ENCODE results near the gene CTSZ.
A peak's percentile ranks its signal among the peaks of the same experiment; 100 is the strongest.
"Not testable (repeated sequence)": the region's sequence is repeated elsewhere in the genome, so short reads cannot be mapped to it uniquely, and the experiment has no call there.

Gene CTSZ

GRCh38 chr20:59015812-59016711, 9.0 kb upstream of the CTSZ start:
- no peak overlapping the region for H3K4me3 ChIP-seq (ENCODE audit: low read length)
- DNase-seq (ENCODE audit: low read depth, low spot score), result no peak

DNA sequence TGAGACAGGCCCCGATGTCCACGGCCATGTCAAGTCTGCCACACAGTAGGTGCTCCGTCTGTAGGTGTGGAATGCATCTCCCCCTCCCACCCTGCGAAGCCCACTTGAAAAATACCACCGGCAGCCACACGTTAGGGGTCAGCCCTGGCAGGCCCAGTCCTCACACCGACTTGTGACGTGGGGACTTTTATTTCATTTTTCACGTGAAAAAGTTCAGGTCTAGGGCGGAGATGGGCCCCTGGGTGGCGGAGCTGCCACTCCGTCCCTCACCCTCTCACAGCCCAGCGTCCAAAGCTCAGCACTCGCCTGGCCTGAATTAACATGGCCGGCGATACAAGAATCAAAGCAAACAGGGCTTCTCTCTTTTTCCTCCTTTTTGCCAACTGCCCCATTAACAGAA, 8.4 kb upstream of the CTSZ start:
- no peak for DNase-seq (ENCODE audit: low read depth, low spot score)

GRCh38 chr20:59014680-59015389, 7.8 kb upstream of the CTSZ start:
- H3K4me3 ChIP-seq (ENCODE audit: low read length), result no peak overlapping the region
- DNase-seq (ENCODE audit: low read depth, low spot score), result no peak

More for the DNA sequence above, 8.4 kb upstream of the CTSZ start:
- H3K4me3 ChIP-seq (ENCODE audit: low read length), result no peak overlapping the region

DNA sequence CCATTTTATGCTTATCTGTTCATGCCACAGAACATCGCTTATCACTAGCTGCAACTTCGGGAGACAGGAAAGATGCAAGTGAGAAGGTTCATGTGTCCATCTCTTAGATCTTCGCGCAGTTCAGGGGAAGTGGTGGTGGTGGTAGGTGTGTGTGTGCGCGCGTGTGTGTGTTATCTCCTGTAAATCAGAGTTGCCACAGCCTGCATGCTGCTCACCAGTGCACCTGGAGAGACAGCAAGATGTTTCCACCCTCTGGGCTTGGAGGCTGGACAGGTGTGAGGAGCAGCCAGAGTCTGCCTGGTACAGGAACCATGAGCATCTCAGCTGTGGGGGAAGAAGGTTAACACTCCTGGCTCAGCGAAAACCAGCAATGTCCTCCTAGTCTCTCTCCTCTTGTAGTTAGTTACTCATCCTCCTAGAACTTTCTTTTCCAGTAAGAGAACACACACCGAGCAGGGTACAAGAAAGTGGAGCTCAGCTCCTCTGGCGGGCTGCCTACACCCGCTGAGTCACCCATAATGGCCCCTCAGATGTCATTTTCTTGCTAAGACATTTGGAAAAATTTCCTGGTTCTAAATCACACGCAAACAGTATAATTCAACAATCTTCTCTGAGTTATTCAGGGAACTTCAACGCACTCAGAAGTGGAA, 7.0 kb upstream of the CTSZ start:
- DNase-seq (ENCODE audit: low read depth, low spot score), result peak; percentile 84
- no peak overlapping the region for H3K4me3 ChIP-seq (ENCODE audit: low read length)

DNA sequence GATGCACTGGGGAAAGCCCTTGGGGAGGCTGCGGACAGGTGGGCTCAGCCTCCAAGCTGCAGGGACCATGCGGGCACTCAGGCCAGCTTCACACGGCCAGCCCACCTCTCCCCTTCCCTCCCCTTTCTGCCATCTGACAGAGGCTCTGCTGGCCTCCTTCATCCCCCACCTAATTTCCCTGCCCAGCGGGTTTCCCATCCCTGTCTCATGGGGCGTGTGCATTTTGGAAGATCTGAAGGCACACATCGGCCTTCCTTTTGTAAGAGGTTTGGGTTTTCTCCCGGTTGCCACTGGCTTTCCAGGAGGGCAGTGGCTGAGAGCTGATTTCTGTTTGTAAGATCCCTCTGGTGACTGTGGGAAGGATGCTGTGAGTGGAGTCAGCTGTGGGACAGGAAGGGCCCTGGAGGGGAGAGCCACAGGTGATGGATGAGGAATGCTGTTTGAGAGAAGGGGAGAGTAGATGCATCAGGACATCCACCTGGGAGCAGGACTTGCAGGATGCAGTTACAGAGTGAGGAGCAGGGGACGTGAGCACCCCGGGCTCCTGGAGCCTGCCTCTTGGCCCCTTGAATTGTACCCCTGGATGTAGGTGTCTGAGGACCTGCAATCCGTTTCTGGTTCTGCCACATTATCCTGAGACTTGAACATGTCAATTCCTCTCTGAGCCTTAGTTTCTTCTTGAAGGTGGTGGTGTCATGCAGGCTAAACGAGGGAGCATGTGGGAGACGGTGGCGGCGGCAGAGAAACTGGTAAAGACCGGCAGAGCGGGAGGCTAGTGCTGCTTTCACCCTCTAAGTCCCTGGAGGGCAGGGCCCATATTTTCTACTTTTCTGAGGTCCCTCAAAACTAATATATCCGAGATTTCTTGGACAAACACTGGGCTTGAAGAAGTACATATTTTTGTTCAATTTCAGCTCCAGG, 6.2 kb upstream of the CTSZ start:
- no peak for DNase-seq (ENCODE audit: low read depth, low spot score)
- H3K4me3 ChIP-seq (ENCODE audit: low read length), result no peak overlapping the region

DNA sequence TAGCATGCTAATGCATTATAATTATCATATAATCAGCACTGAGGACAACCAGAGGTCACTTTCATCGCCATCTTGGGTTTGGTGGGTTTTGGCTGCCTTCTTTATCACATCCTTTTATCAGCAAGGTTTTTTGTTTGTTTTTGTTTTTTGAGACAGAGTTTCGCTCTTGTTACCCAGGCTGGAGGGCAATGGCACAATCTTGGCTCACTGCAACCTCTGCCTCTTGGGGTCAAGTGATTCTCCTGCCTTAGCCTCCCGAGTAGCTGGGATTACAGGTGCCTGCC, 4.8 kb upstream of the CTSZ start:
- H3K4me3 ChIP-seq (ENCODE audit: low read length); DNase-seq (ENCODE audit: low read depth, low spot score): not testable (repeated sequence)

DNA sequence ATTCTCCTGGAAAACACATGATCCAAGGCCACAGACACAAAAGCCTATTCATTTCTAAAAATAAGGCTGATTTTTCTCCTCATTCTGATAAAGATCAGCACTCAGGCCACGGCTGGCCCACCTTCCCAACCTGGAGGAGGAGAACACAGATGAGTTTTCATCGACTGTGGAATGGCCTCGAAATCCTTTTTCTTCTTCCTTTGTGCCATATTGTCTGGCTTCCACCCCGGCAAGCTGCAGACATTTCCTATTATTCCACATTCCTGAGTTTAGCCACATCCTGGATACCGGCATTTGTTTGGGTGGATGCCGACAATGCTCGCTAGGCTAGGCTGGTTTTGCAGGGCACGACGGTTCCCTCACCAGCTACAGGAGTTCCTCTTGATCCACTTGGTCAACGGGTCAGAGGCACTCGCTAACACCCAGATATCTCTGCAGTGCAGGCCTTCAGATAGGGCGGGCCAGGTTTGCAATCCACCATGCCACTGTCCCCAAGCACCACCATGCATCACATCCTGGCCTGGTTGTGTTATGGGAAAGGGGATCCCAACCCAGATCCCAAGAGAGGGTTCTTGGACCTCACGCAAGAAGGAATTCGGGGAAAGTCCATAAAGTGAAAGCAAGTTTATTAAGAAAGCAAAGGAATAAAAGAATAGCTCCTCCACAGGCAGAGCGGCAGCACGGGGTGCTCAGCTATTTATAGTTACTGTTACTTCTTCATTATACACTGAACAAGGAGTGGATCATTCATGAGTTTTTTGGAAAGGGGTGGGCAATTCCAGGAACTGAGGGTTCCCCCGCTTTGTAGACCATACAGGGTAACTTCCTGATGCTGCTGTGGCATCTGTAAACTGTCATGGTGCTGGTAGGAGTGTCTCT, 4.2 kb upstream of the CTSZ start:
- DNase-seq (ENCODE audit: low read depth, low spot score), result no peak
- no peak overlapping the region for H3K4me3 ChIP-seq (ENCODE audit: low read length)

- DNase-seq (ENCODE audit: low read depth, low spot score), result no peak
- H3K4me3 ChIP-seq (ENCODE audit: low read length), result no peak overlapping the region
These were observed 3.4 kb upstream of the CTSZ start for GRCh38 chr20:59010321-59010994.

DNA sequence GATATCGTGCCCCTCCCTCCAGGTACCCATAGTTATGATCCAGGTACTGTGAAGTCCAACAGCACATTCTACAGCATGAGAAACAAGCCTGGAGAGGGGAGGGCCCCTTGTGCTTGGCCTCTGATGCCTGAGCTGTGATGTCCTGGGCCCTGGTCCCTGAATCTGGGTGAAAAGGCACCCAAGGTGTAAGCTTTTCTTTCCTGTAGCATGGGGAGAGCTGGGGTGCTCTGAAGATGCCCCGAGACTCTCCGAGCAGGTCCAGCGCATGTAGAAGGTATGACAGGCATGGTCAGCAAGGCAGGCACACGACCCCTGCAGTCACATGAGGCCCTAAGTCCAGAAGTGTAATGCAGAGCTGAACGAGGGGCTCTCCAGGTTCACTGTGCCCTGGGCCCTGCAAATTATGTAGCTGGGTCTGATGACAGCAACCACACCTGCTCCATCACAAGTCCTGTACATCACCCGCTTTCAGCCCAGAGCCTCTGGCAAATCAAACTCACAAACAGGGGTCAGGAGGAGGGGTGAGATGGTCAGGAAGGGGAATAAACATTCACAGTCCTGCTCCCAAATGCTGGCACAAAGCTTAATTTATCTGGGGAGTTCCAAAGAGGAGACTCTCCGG, 1.8 kb upstream of the CTSZ start:
- H3K4me3 ChIP-seq (ENCODE audit: low read length), result no peak overlapping the region
- DNase-seq (ENCODE audit: low read depth, low spot score), result no peak

GRCh38 chr20:59007665-59008511, 834 bp upstream of the CTSZ start:
- no peak for DNase-seq (ENCODE audit: low read depth, low spot score)
- H3K4me3 ChIP-seq (ENCODE audit: low read length), result no peak overlapping the region

DNA sequence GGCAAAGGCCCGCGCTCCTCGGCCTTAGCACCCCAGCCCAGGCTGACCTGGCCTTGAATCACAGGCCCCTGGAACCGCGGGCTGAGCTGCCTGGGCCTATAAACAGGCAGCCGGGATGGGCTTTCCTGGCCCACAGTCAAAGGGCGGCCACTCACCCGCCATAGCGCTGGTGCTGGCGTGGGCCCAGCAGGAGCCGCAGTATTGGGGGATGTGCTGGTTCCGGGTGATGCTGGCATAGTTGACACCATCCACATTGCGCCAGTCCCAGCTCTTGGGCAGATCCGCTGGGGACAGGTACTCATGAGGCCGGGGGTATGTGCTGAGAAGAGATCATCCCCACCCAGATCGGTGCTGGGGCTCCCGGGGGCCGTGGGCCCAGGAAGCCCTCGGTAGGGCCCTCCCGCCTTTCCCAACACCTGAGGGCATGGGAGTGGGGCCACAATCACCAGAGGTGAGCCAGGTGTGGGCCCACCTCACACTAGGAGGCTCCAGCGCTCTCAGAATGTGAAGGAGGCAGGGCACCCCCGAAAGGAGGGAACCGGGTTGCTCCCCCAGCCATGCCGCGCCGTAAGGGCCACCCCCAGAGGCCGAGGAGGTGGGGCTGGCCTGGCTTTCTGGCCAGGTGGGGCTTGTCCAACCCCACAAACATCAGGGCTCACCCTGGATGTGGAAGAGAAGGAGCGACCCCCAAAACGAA, 739 bp downstream of the CTSZ start:
- no peak overlapping the region for H3K4me3 ChIP-seq (ENCODE audit: low read length)
- no peak for DNase-seq (ENCODE audit: low read depth, low spot score)

- H3K4me3 ChIP-seq (ENCODE audit: low read length), result no peak overlapping the region
- DNase-seq (ENCODE audit: low read depth, low spot score), result no peak
These were observed 1.4 kb downstream of the CTSZ start for GRCh38 chr20:59005523-59006166.

GRCh38 chr20:59004763-59005522, 2.1 kb downstream of the CTSZ start:
- H3K4me3 ChIP-seq (ENCODE audit: low read length), result no peak overlapping the region; the same call in 1 of the 2 replicates
- DNase-seq (ENCODE audit: low read depth, low spot score), result peak; percentile 71

- H3K4me3 ChIP-seq (ENCODE audit: low read length), result no peak overlapping the region
- no peak for DNase-seq (ENCODE audit: low read depth, low spot score)
These were observed 2.6 kb downstream of the CTSZ start for GRCh38 chr20:59004493-59004762.
